Measurements from ENCODE around the gene FADS3.
A peak's percentile ranks its signal among the peaks of the same experiment; 100 is the strongest.

The FADS3 gene

GRCh38 chr11:61828629-61829407 is 62.5 kb downstream of the FADS3 start:
- TF ChIP-seq, protein P1, sequence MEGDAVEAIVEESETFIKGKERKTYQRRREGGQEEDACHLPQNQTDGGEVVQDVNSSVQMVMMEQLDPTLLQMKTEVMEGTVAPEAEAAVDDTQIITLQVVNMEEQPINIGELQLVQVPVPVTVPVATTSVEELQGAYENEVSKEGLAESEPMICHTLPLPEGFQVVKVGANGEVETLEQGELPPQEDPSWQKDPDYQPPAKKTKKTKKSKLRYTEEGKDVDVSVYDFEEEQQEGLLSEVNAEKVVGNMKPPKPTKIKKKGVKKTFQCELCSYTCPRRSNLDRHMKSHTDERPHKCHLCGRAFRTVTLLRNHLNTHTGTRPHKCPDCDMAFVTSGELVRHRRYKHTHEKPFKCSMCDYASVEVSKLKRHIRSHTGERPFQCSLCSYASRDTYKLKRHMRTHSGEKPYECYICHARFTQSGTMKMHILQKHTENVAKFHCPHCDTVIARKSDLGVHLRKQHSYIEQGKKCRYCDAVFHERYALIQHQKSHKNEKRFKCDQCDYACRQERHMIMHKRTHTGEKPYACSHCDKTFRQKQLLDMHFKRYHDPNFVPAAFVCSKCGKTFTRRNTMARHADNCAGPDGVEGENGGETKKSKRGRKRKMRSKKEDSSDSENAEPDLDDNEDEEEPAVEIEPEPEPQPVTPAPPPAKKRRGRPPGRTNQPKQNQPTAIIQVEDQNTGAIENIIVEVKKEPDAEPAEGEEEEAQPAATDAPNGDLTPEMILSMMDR (IDR thresholded peaks at IDR 0.05; ENCODE audit: extremely low read depth, insufficient read depth, missing control alignments): peak; percentile 66
- peak; percentile 81 for DNase-seq (ENCODE audit: low spot score)
- in situ Hi-C loops (cut with MboI; ENCODE audit: low pct_unique_long_range_greater_than_20kb, low sequenced_read_pairs, unreplicated experiment): no loop called here

DNA sequence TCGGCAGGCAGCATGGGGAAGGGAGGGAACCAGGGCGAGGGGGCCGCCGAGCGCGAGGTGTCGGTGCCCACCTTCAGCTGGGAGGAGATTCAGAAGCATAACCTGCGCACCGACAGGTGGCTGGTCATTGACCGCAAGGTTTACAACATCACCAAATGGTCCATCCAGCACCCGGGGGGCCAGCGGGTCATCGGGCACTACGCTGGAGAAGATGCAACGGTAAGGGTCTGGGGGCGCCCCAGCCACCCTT is 63.0 kb downstream of the FADS3 start:
- no peak for DNase-seq (ENCODE audit: low spot score)
- TF ChIP-seq, protein P1 (IDR thresholded peaks at IDR 0.05; ENCODE audit: extremely low read depth, insufficient read depth, missing control alignments): no peak

DNA sequence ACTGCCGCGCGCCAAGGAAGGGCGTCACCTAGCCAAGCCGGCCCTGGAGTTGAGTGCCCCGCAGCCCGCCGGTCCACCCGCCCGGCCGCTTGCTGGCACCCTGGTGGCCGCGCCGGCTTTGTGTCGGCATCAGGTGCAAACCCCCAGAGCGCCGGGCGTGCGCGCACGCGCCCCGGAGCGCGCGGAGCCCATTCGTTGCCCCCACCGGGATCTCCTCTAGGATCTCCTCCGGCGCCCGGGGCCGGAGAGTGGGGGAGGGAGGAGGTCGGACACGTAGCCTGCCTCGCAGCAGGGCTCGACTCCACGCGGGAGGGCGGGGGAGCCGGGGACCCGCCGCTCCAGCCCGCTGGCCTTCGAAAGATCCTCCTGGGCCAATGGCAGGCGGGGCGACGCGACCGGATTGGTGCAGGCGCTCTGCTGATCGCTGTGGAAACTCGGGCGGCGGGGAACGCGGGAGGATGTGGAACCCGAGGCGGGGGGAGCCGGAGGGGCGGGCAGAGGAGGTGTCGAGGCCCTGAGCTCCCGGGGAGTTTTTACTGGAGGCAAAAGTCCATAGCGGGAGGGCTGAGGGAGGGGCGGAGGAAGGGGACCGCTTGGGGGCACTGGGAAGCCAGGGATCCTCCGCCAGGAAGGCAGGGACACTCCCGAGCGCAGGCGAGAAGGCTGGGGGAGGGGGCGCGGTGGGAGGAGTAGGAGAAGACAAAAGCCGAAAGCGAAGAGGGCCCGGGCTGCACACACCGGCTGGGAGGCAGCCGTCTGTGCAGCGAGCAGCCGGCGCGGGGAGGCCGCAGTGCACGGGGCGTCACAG is 63.6 kb downstream of the FADS3 start, which contains the start of gene FADS2:
FADS2 (plus strand) TSS at position 730 of the 808 bp plus-strand sequence. CDS start 91 bp downstream, outside the sequence.
- TF ChIP-seq, protein P1 (IDR thresholded peaks at IDR 0.05; ENCODE audit: extremely low read depth, insufficient read depth, missing control alignments): no peak
- DNase-seq (ENCODE audit: low spot score): peak; percentile 94
- in situ Hi-C loops (cut with MboI; ENCODE audit: low pct_unique_long_range_greater_than_20kb, low sequenced_read_pairs, unreplicated experiment): no loop called here

More for the DNA sequence above, 63.0 kb downstream of the FADS3 start:
- in situ Hi-C loops (cut with MboI; ENCODE audit: low pct_unique_long_range_greater_than_20kb, low sequenced_read_pairs, unreplicated experiment): no loop called here

GRCh38 chr11:61826930-61827570 is 64.3 kb downstream of the FADS3 start:
- TF ChIP-seq, protein P1 (IDR thresholded peaks at IDR 0.05; ENCODE audit: extremely low read depth, insufficient read depth, missing control alignments): no peak
- in situ Hi-C loops (cut with MboI; ENCODE audit: low pct_unique_long_range_greater_than_20kb, low sequenced_read_pairs, unreplicated experiment): no loop called here
- DNase-seq (ENCODE audit: low spot score): peak; percentile 52

All from GM13977 (cell line).